Measurements from ENCODE around the gene CTAGE1.

DNA sequence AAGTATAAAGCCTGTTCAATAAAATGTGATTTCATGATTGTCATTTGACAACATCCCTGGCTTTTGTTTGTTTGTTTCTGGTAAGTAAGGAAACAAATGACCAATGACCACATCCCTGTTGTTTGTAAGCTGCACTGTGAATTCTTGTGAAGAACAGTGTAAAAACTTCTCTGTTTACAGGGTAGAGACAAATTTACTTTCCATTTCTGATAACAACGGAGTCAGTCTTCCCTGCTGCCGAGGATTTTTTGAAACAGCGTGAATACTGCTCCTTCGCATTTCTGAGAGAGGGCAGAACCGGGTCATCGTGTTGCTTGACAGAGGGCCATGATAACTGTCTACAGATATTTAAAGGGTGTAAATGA, 38.4 kb upstream of the CTAGE1 start:
- TF ChIP-seq, protein P1, sequence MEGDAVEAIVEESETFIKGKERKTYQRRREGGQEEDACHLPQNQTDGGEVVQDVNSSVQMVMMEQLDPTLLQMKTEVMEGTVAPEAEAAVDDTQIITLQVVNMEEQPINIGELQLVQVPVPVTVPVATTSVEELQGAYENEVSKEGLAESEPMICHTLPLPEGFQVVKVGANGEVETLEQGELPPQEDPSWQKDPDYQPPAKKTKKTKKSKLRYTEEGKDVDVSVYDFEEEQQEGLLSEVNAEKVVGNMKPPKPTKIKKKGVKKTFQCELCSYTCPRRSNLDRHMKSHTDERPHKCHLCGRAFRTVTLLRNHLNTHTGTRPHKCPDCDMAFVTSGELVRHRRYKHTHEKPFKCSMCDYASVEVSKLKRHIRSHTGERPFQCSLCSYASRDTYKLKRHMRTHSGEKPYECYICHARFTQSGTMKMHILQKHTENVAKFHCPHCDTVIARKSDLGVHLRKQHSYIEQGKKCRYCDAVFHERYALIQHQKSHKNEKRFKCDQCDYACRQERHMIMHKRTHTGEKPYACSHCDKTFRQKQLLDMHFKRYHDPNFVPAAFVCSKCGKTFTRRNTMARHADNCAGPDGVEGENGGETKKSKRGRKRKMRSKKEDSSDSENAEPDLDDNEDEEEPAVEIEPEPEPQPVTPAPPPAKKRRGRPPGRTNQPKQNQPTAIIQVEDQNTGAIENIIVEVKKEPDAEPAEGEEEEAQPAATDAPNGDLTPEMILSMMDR (IDR thresholded peaks at IDR 0.05; ENCODE audit: extremely low read depth in 1 of 2, insufficient read depth in 1 of 2, low read depth in 1 of 2, low read length in 2 of 2), result no peak
- TF ChIP-seq EZH2 (IDR thresholded peaks at IDR 0.05; ENCODE audit: borderline replicate concordance, low read depth, low read length, severe bottlenecking) (no peak), GATA2 (IDR thresholded peaks at IDR 0.05; ENCODE audit: insufficient read depth, insufficient read length, low read depth, low read length) (no peak), POLR2AphosphoS5 (IDR thresholded peaks at IDR 0.05; ENCODE audit: insufficient read depth, low read depth, low read length) (no peak), JUN (IDR thresholded peaks at IDR 0.05; ENCODE audit: borderline replicate concordance, insufficient read depth, insufficient read length, low read depth) (no peak), MYC (IDR thresholded peaks at IDR 0.05; ENCODE audit: low read depth, low read length) (no peak), POLR2A (IDR thresholded peaks at IDR 0.05; ENCODE audit: low read depth, low read length) (no peak)

Measured in endothelial cell of umbilical vein (primary cell).